ENCODE data around the gene LMO3.

GRCh38 chr12:16499611-16500010, 106.4 kb downstream of the LMO3 start:
- TF ChIP-seq EZH2 (IDR thresholded peaks at IDR 0.05; ENCODE audit: low read depth, unreplicated experiment), result no peak
- TF ChIP-seq CTCF (conservative IDR thresholded peaks at IDR 0.05; ENCODE audit: low read depth in 2 of 2), result no peak
- no peak for TF ChIP-seq POLR2AphosphoS5 (IDR thresholded peaks at IDR 0.05; ENCODE audit: low read depth)
- TF ChIP-seq REST (IDR thresholded peaks at IDR 0.05; ENCODE audit: unreplicated experiment), result no peak
- no peak for TF ChIP-seq EZH2phosphoT487 (IDR thresholded peaks at IDR 0.05; ENCODE audit: unreplicated experiment)
- no peak for TF ChIP-seq ZNF114 (CRISPR knock-in tag; IDR thresholded peaks at IDR 0.05)
- TF ChIP-seq ZNF331 (CRISPR knock-in tag; IDR thresholded peaks at IDR 0.05; ENCODE audit: low read depth), result no peak
- no peak for TF ChIP-seq NANOG (IDR thresholded peaks at IDR 0.05; ENCODE audit: borderline replicate concordance)
